ENCODE measurements around the gene ADCY5. TPM values are rescaled to one million over a fixed set of nuclear protein-coding genes. Genes with fewer than 3 reads are reported as not detected.

ADCY5 gene
- total RNA-seq, 1 experiment from 2014 or later, result 0.24 TPM

GRCh38 chr3:123392871-123393620 lies 55.8 kb downstream of the ADCY5 start:
- H3K9me3 ChIP-seq (ENCODE audit: insufficient read depth, low read depth), result no peaks in the 10 kb centered on the region
- DNase-seq, result no peak
- TF ChIP-seq EZH2 (IDR thresholded peaks at IDR 0.05; ENCODE audit: low read depth), result no peak
- TF ChIP-seq, protein P1, sequence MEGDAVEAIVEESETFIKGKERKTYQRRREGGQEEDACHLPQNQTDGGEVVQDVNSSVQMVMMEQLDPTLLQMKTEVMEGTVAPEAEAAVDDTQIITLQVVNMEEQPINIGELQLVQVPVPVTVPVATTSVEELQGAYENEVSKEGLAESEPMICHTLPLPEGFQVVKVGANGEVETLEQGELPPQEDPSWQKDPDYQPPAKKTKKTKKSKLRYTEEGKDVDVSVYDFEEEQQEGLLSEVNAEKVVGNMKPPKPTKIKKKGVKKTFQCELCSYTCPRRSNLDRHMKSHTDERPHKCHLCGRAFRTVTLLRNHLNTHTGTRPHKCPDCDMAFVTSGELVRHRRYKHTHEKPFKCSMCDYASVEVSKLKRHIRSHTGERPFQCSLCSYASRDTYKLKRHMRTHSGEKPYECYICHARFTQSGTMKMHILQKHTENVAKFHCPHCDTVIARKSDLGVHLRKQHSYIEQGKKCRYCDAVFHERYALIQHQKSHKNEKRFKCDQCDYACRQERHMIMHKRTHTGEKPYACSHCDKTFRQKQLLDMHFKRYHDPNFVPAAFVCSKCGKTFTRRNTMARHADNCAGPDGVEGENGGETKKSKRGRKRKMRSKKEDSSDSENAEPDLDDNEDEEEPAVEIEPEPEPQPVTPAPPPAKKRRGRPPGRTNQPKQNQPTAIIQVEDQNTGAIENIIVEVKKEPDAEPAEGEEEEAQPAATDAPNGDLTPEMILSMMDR (conservative IDR thresholded peaks at IDR 0.05), result no peak
- H3K79me2 ChIP-seq (ENCODE audit: low read depth), result no peaks in the 10 kb centered on the region
- no peak overlapping the region for H3K27ac ChIP-seq
- H3K4me2 ChIP-seq, result no peak overlapping the region
- H3F3A ChIP-seq (ENCODE audit: insufficient read depth, low read depth), result no peaks in the 10 kb centered on the region
- peaks cover 10% of the 10 kb centered on the region for H3K4me1 ChIP-seq (replicated peaks; ENCODE audit: insufficient read depth)
- no peak overlapping the region for H3K4me3 ChIP-seq
- ChIA-PET CTCF (no interaction called here), POLR2A (ENCODE audit: unreplicated experiment) (no interaction called here)
- no TSS peak for BruUV-seq (replicated peaks)
- H3K36me3 ChIP-seq (ENCODE audit: low read depth), result no peaks in the 10 kb centered on the region
- no peaks in the 10 kb centered on the region for H4K20me1 ChIP-seq (ENCODE audit: insufficient read depth)
- H3K27me3 ChIP-seq (ENCODE audit: insufficient read depth, low read depth), result no peaks in the 10 kb centered on the region
- intact Hi-C loops (cut with micrococcal nuclease; ENCODE audit: unreplicated experiment), result no loop called here
- no peaks in the 10 kb centered on the region for H3K9me2 ChIP-seq (ENCODE audit: insufficient read depth)
- H2AFZ ChIP-seq, result no peak overlapping the region

DNA sequence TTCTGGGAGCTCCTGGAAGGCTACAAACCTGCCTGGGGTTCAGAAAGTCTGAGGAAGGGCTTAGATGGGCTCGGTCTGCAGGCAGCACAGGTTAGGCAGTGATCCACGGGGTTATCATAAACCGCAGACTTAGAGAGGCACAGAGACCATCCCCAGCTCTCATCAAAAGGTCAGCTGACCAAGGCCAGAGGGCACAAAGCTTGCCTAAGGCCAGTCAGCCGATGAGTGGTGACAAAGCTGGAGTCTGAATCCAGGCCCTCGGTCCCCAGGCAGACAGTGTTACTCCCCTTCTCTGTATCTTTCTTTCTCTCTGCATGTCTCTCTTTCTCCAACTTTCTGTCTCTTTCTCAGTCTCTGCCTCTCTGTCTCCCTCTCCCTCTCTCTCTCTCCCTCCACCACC lies 56.5 kb downstream of the ADCY5 start:
- peaks cover 7% of the 10 kb centered on the region for H3K4me1 ChIP-seq (replicated peaks; ENCODE audit: insufficient read depth)
- H4K20me1 ChIP-seq (ENCODE audit: insufficient read depth), result no peaks in the 10 kb centered on the region
- no peak overlapping the region for H3K4me3 ChIP-seq
- H3K27ac ChIP-seq, result no peak overlapping the region
- no peaks in the 10 kb centered on the region for H3K79me2 ChIP-seq (ENCODE audit: low read depth)
- intact Hi-C loops (cut with micrococcal nuclease; ENCODE audit: unreplicated experiment), result no loop called here
- ChIA-PET POLR2A (ENCODE audit: unreplicated experiment) (no interaction called here), CTCF (no interaction called here)
- no peak overlapping the region for H2AFZ ChIP-seq
- H3K27me3 ChIP-seq (ENCODE audit: insufficient read depth, low read depth), result no peaks in the 10 kb centered on the region
- no peak overlapping the region for H3K4me2 ChIP-seq
- no peaks in the 10 kb centered on the region for H3K9me3 ChIP-seq (ENCODE audit: insufficient read depth, low read depth)
- H3K36me3 ChIP-seq (ENCODE audit: low read depth), result no peaks in the 10 kb centered on the region
- no peak for DNase-seq
- TF ChIP-seq EZH2 (IDR thresholded peaks at IDR 0.05; ENCODE audit: low read depth), result no peak
- TF ChIP-seq, protein P1 (conservative IDR thresholded peaks at IDR 0.05), result no peak
- BruUV-seq (replicated peaks), result no TSS peak
- no peaks in the 10 kb centered on the region for H3K9me2 ChIP-seq (ENCODE audit: insufficient read depth)
- no peaks in the 10 kb centered on the region for H3F3A ChIP-seq (ENCODE audit: insufficient read depth, low read depth)

DNA sequence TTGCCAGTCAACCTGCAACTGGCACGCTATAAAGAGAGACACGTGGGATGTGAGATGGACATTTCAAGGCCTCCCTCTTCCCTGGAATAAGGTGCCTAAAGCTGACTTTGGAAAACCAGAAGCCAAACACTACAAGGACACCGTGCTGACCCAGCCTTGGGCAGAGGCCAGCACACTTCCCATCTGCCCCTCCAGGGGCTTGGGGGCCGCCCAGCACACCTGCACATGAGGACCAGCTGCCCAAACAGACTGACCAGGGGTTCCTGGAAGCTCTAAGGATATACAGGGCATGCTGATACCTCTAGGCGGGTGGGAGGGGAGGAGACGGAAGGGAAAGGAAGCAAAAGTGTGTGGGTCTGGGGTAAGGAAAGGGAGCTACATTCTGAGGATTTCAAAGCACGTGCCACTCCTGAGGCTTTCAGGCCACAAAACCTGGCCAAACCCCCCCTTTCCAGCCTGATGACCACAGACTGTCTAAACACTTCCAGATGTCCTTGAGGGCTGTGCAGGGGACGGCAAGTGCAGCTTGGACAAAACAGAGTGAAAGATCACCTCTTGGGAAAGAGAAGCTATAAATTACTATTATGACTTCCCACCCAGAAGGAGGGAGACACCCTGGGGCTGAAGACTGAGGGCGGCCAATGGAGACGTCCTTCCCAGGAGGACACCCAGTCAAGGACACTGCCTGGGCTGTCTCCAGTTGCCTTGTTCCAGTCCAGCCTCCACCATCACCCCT lies 57.9 kb downstream of the ADCY5 start:
- peaks cover 7% of the 10 kb centered on the region for H3K4me1 ChIP-seq (replicated peaks; ENCODE audit: insufficient read depth)
- H3K79me2 ChIP-seq (ENCODE audit: low read depth), result no peaks in the 10 kb centered on the region
- no peaks in the 10 kb centered on the region for H3K27me3 ChIP-seq (ENCODE audit: insufficient read depth, low read depth)
- CTCF ChIA-PET, result no interaction called here
- no peak for DNase-seq
- no peaks in the 10 kb centered on the region for H4K20me1 ChIP-seq (ENCODE audit: insufficient read depth)
- no peaks in the 10 kb centered on the region for H3K36me3 ChIP-seq (ENCODE audit: low read depth)
- no peaks in the 10 kb centered on the region for H3K9me3 ChIP-seq (ENCODE audit: insufficient read depth, low read depth)
- POLR2A ChIA-PET (ENCODE audit: unreplicated experiment), result no interaction called here
- H2AFZ ChIP-seq, result no peak overlapping the region
- TF ChIP-seq, protein P1 (conservative IDR thresholded peaks at IDR 0.05), result no peak
- no peak for TF ChIP-seq EZH2 (IDR thresholded peaks at IDR 0.05; ENCODE audit: low read depth)
- no peak overlapping the region for H3K4me3 ChIP-seq
- no peaks in the 10 kb centered on the region for H3K9me2 ChIP-seq (ENCODE audit: insufficient read depth)
- H3K27ac ChIP-seq, result no peak overlapping the region
- H3F3A ChIP-seq (ENCODE audit: insufficient read depth, low read depth), result no peaks in the 10 kb centered on the region
- intact Hi-C loops (cut with micrococcal nuclease; ENCODE audit: unreplicated experiment), result no loop called here
- BruUV-seq (replicated peaks), result no TSS peak
- H3K4me2 ChIP-seq, result no peak overlapping the region
